CD4-positive, alpha-beta T cell treated with Interleukin-21 for 1 hour (primary cell): ENCODE data around the gene DDX10.

Experiments used
- DNase-seq: peaks from one replicate; pipeline ENCODE4 v3.0.0-alpha.2; 2020

The DDX10 gene

DNA sequence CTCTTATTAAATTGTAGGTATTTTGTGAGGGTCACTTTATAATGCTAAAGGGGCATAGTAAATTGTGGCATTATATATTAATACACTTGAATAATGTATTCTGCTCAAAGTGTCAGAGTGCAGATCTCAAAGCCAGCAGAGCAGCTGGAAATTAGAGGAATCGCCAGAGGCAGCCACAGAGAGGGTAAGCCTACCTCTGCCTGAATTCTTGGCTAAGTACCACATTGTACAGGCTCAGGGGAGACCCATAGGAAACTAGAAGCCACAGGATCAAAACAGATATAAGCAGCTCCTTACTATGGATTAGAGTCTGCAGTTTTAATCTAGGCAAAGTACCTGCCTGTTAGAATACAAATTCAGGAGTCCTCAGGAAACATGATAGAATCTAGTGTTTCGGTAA is 249.3 kb downstream of the DDX10 start:
- DNase-seq = no peak

DNA sequence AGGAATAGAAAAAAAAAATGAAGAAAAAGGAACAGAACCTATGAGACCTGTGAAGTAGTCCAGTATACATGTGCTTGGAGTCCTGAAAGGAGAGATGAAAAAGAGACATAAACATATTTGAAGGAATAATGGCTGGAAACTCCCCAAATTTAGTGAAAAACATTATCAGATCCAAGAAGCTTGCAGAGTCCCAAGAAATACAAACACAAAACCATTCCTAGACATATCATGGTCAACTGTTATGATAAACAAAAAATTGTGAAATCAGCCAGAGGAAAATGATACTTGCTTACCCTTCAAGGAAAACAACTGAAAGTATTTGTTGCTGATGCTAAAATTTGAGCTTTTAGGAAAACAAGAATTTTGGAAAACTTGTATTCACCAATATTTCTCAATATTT is 250.1 kb downstream of the DDX10 start:
- DNase-seq = no peak

DNA sequence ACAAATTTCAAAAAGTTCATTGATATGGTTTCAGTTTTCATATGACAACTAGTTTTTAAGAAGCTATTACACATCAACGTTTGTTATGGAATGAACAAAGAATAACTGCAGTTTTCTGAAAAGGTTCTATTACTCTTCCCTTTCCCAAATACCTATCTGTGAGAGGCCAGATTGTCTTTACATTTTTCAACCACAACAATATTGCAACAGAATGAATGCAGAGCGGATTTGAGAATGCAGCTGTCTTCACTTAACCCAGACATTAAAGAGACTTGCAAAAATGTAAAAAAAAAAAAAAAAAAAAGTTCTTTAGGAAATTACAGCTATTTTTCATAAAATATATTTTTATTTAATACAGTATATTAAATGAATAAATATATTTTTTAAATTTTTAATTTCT is 250.8 kb downstream of the DDX10 start:
- DNase-seq = no peak

DNA sequence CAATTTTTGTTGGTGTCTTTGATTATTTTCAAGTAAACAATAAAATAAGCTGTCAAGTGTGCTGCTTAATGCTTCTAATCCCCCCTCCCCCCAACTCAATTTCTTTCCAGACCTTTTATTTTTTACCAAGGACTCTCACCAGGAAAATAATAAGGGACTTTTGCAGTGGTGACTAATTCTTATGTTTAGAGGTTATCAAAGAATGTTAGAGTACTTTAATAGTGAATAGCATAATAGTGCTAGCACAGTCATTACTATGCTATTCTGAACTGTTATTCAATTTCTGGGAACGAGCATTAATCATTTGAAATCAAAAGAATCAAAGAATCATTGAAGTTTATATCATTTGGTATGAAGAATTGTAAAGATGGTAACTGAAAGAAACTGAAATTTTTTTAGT is 251.4 kb downstream of the DDX10 start:
- no peak for DNase-seq

DNA sequence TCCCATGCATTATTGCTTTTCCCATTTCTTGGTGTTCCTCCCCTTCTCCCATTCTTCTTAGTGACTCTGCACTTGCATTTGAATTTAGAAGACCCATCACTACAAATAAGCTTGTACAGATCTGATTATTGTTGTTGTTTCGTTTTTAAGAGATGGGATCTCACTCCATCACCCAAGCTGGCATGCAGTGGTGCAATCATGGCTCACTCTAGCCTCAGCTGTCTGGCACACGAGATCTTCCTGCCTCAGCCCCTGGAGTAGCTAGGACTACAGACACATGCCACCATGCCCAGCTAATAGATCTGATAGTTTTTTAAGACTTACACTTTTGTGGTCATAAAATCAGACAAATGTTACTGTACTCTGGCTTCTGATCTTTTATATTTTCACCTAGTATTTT is 252.1 kb downstream of the DDX10 start:
- DNase-seq = no peak

DNA sequence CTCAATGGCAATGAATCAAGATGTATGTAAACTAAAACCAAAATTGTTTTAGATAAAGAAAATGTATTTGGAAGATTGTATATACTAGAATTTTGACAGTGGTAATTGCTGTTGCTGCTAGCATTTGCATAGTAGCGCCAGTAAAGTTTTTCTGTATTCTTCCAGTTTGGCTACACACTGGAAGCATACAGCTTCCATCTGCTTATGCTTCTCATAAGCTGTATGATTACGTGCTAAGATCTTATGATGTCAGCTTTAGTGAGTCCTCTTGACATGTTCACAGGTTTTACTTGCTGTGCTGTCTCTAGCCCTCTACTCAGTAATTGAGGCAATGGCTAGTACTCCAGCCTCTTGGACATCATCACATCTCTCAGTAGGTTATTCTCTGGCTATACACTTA is 256.3 kb downstream of the DDX10 start:
- DNase-seq = no peak

DNA sequence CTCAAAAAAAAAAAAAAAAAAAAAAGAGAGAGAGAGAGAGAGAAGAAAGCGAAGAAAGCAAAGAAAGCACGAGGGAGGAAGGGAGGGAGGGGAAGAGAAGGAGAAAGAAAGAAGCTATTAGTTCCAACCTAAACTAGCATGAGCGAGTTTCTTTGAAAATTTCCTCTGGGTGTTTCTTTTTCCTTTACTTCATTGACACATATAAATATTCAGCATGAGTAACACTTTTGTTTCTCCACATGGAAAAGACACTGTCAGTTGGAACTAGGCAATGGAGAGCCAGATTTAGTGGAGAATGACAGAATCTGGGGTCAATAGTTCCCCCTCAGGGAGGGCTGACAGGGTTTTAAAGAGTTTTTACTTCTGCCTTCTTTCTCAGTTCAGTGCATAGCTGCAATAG is 257.4 kb downstream of the DDX10 start:
- DNase-seq = no peak

DNA sequence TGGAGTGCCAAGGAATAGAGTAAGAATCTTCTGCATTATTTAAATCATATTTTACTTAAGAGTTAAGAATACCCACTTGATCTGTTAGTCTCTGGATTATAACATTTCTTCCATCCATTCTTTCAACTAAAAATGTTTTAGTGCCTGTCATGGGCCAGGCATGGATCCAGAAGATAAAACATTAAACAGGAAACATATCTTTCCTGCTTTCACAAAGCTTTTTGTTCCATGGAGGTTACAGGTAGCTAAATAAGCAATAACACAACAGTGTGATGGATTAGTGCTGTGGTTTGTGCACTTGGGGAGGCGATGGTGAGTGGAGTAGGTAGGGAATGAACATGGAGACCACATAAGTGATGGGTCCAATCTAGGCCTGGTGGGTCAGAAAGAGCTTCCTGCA is 258.5 kb downstream of the DDX10 start:
- no peak for DNase-seq

DNA sequence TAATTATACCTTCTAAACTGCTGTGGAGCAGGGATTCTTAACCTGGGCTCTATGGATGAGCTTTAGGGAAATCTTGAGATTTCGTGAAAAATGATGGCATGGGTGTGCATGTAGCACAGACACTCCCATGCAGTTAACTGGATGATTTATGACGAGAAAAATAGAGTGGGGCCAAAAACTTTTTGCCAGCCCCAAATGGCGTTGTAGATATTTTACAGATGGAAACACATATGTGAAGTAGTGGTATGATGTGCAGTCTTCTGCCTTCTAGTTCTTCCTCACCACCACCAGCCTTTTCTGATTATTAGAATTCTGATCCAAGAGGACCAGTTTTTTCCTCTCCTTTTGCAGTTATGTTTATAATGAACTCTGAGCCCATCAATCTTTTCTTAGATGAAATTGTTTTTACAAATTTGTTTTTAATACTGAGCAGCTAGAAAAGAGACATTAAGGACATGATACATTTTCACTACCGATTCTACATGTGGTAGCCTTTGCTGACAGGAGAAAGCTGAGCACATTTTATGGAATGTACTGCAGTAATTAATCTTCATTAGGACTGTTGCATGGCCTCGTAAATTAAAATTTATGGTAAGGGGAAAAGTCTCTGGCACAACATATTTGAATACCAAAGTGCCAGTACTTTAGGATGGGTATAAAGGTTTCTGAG is 261.4 kb downstream of the DDX10 start:
- DNase-seq = no peak

DNA sequence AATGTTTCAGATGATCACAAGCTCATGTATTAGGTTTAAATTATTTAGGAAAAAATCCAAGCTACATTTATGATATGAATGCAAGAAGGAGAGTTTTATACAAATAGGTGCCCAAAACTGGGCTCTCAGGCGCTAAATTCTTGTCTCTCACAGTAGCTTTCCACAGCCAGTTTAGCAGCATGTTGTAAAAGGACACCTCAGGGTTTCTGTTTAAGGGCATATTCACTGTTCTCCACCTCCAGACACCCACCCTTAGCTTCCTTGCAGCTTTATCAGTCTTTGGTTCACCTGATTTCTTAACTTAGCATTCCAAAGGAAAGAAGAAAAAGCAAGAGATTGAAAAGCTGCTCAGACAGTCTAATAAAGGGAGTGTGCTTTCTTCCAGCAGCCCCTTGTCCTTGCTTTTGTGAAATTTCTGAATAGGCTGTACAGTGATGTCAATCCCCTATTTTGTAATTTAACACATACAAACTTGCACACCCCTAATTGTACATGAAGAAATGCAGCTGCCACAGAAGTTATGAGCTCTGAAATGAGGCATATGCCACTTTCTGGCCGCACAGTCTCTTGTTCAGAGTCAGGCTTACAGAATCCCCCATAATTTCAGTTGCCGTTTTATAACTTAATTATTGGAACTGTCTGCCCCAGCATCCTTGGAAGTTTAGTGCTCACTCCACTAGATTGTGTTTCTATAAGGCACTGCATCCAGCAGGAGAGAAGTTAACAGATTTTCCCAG is 262.1 kb downstream of the DDX10 start:
- no peak for DNase-seq

DNA sequence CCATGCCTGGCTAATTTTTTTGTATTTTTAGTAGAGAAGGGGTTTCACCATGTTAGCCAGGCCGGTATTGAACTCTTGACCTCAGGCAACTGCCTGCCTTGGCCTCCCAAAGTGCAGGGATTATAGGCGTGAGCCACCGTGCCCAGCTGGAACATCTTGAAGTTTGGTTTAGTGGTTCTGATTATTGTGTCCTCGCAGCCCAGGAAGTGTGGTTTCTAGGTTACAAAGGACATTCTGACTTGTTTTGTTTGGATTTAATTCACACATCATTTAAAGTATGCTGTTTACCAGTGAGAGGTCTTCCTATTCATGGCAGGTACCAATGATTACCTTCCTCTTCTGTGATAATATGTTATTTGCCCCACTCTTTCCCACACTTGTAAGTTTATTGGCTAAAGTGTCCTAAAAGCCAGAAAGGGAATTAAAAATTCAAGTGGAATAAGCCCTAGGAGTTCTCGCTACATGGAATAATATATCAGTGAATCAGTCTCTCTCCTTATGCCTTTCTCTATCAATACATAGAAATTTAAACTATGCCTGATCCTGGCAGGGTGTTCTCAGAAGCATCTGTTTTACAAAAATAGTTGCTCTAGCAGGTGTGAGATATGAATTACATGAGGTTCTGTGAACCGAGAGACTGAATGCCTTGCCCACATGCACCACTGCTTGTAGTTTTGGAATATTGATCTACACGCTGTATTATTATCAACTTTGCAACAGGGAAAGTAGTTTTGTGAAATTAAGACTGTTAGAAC is 263.1 kb downstream of the DDX10 start:
- DNase-seq = no peak

DNA sequence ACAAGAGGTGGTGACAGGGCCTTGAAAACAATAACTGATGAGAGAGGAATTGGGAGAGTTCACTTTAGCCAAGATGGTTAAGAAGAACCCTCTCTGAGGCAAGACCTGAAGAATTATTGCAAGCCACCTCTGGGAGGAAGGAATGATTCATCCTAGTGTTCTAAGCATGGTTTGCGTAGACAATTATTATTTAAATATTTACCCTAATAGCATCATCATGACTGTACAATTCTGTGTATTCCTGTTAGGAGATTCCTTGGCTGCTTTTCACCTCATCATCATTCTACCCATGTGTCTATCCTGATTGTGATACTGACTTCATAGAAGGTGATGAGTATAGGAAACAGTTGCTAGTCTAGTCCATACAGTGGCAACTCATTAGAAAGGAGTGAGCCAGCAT is 264.4 kb downstream of the DDX10 start:
- DNase-seq = no peak

DNA sequence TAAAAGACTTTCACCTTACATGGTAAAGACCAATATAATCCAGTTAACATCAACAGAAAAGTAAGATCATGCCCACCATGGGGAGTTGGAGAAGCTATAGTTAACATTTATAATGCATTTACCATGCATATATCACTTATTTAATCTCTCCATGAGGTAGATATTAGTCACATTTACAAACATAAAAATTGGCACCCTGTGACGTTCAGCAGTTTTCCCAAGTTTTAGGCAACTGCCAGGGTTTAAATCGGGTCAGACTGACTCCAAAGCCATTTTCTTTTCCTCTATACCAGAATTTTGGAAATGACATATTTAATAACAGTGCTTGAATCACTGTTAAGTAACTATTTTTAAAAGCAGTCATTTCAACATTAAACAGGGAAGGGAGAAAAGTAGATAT is 266.3 kb downstream of the DDX10 start:
- DNase-seq = no peak

DNA sequence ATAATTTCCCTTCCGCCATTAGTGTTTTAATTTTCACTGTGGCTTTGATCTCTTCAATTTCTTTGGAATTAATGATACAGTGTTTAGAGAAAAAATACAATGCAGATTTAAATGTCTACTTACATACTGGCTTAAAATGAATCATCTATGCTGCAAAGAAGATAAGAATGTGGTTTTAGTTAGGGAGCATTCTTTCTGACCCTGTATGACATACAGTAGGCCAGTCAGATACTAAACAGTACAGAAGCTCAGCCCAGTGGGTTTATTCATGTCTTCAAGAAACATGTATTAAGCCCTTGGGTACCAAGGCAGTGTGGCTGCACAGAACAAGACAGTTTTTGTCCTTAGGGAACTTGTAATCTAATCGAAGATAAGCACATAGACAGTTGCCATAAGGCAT is 268.8 kb downstream of the DDX10 start:
- DNase-seq = no peak

DNA sequence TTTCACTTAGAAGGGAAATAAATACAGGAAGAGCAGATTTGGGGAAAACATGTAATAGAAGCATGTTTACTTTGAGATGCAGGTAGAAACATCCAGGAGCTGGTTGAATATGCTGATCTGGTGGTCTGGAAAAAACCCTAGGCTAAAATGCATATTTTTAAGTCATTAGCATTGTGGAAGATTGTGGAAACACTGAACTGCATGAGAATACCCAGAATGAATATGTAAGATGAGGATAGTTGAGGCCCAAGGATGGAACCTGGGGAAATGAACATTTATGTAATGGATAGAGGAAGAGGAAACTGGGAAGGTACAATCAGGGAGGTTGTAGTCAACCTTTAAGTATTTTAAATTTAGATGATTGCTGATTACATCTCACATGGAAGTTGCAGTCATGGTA is 269.4 kb downstream of the DDX10 start:
- no peak for DNase-seq

DNA sequence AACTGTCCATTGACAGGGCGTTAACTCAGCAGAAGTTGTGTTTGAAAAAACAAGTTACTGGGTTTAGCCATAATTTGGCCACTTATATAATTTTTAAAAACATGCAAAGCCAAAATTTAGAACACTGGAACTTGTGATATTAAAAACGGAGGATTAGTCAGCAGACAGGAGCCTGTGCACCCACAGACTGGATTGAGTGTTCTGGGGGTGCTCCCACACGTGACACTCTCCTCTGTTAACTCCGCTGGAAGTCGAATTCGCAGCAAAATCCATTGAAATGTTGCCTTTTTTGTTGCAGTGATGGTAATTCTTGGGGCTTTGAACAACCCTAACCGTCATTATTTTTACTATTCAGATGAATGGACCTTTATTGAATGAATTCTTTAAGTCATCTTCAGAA is 269.8 kb downstream of the DDX10 start:
- DNase-seq = no peak

DNA sequence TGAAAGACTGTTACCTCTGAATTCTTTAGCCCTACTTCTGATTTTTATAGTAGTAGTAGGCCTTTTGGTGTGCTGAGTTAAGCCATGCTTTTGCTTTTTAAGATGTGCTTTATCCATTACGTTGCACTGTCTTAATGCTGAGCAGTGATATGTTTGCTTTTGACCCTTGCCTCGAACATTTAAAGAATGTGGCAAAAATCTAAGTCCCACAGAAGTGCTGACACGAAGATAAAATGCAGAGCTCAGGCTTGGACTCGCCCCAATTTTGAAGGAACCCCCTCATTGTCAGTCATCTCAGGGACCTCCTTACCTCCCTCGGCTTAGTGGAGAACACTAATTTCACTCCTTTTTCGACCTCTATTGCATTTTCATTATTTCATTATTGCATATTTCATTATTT is 272.9 kb downstream of the DDX10 start:
- no peak for DNase-seq

DNA sequence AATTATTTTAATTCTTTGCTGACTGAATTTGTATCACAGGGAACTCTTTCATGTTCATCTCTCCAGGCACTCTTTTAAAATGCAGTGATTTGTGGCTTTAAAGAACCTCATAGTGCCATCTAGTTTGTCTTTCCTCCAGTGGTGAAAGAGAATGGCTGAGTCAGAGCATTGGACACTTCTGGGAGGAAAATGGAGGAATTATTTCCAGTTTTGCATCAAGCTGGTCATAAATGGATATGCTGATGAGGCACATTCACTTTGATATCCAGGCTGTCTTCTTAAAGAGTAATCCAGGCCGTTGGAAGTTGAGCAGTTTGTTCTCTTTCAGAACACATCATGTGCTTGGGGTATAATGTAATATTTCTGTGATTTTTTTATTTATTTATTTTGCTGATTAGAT is 273.7 kb downstream of the DDX10 start:
- DNase-seq = no peak

DNA sequence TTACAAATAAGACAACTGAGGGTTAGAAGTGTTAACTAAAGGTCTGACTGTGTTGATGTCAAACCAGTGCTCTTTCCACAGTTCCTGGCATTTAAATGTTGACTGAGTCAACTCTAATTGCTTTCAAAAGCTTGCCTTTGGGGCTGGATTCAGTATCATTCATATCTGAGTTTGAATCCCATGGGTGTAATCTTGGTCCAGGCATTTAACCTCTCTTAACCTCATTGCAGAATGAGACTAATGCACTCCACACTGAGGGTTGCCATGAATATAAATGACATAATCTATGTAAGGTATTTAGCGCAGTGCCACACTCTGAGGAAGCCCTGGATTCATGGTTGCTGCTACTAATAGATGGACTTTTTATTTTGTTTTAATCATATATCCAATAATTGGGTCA is 274.3 kb downstream of the DDX10 start:
- no peak for DNase-seq

DNA sequence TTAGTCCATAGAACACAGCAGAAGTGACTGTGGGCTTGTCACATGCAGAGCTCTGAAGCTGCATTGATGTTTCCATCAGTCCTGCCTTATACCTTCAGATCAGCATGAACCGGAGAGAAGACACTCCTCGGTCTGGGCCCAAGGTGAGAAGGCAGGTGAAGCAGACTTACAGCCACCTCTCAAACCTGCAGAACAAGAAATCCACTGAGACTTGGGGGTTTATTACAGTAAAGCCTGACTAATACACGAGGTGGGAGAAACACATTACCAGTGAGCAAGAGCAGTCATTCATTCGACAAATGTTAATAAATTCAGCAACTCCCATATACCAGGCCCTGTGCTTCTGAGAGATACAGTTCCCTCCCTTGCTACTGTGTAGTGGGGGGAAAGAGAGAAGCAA is 279.0 kb downstream of the DDX10 start:
- no peak for DNase-seq

DNA sequence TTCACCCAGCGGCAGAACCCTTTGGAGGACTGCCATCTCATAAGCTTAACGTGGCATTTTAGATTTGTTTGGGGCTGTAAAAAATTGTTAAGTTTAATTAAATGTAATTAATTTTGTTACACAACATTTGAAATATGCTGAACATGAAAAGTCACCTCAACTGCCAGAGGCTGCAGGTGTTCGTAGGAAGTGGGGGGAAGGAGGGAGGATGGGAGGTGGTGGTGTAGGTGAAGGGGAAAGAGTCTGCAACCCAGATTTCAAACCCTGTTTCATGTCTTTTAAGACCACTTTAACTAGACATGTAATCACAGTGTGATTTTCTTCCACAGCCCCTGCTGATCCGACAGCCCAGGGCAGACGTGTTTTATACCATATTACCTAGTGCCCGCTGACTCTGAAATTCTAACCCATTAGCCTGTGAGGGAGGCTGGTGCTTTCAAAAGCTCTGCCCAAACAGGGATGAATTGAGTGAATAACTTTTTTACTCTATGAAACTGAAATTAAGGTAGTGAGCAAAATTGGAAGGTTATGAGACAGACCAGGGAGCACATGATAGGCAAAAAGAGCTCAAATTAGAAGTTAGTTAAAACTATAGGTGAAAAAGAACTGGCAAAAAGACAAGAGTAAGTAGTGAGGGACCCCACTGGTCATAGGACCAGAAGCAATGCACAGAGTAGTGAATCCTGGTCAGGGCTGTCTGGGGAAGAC is 279.8 kb downstream of the DDX10 start:
- no peak for DNase-seq

DNA sequence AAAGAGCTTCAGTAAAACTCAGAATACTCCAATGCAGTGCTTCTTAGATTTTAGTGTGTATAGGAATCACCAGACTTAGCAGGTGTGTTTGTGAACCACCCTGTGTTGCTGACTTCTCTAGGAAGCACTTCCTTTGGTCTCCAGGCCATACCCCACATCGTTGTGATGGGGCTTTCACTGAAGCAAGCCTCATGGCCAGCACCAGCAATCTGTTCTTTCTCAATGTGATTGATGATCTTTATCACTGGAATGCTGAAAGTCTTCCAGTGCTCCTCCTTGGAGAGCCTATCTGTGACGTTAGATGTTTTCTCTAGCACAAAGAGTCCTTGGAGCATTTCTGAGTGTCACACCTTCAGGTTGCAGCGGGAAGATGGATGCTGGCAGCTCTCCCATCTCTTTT is 280.5 kb downstream of the DDX10 start:
- no peak for DNase-seq
